Hippocampal formation (tissue), 2 donors: ENCODE data around the gene MPZL3.

ENCODE experiments used
- DNase-seq, 2 donors: peaks; one replicate each; lab custom pipeline; 2025; lab: John Stamatoyannopoulos, UW

Gene MPZL3

DNA sequence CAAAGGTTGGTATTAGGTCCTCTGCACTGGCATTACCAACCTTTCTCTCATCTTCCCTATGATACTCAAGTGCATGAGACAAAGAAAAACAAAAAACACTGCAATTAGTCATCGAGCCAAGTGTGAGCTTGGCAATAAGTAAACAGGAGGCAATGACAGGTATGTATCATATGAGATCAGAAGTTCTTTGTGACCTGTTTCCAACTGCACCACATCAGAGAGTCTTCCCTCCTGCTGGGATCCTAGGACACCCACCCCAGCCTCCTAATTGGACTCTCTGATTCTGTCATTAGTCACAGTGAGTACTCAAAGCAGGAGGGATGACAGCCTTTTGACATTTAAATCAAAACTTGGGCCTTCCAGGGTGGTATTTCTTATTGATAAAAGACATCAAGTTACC, 19.5 kb downstream of the MPZL3 start:
- no peak for DNase-seq

DNA sequence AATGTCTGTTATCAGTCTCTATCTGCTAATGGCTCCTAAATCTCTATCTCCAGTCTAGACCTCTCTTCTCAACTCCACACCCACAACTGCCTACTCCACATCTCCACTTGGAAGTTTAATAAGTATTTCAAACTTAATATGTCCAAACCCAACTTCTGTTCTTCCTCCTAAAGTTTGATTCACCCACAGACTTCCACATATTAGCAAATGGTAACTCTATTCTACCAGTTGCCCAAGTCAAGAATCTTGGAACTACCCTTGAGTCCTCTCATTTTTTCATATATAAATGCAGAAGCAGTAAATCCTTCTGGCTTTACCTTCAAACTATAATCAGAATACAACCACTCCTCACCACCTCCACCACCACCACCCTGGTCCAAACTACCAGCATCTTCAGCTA, 20.7 kb downstream of the MPZL3 start:
- no peak for DNase-seq

DNA sequence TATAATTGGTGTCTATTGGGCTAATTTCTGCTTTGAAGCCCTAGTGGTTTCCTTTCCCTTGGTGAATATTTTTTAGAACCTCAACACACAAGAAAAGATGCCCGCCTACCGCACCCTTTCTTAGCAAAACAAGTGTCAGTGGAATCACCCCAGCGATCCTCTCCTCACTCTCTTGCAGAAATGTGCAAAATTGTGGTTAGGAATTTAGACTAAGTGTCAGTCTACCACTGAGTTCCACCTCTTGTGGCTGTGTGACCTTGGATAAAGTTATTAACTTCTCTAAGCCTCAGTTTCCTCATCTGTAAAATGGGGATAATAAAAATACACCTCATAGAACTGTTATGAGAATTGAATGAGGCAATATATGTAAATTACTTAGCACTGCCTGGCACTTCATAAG, 22.1 kb downstream of the MPZL3 start:
- DNase-seq, result no peak

DNA sequence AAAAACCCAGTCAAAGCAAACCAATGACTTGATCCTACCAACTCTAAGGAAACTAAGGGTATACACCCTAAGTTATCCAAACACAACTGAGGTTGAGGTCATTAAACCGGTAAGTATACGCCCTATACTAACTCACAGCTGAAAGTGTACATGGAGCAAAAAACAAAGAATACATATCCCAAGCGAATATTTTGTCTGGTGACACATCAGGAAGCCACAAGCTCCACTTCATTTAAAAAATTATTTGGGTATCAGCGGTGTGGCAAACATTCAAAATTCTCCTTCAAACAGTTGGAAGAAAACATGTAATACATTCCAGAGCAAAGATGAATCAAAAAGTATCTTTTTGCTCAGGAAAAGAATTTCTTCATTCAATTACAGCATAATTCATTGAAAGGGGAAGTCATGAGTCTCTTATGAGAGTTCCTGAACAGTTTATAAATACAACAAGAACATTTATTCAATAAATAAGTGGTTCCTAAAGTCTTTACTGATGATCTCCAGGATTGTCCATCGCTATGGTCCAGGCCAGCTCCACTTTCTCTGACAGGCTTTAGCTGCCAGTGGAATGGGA, 22.8 kb downstream of the MPZL3 start:
- no peak for DNase-seq

DNA sequence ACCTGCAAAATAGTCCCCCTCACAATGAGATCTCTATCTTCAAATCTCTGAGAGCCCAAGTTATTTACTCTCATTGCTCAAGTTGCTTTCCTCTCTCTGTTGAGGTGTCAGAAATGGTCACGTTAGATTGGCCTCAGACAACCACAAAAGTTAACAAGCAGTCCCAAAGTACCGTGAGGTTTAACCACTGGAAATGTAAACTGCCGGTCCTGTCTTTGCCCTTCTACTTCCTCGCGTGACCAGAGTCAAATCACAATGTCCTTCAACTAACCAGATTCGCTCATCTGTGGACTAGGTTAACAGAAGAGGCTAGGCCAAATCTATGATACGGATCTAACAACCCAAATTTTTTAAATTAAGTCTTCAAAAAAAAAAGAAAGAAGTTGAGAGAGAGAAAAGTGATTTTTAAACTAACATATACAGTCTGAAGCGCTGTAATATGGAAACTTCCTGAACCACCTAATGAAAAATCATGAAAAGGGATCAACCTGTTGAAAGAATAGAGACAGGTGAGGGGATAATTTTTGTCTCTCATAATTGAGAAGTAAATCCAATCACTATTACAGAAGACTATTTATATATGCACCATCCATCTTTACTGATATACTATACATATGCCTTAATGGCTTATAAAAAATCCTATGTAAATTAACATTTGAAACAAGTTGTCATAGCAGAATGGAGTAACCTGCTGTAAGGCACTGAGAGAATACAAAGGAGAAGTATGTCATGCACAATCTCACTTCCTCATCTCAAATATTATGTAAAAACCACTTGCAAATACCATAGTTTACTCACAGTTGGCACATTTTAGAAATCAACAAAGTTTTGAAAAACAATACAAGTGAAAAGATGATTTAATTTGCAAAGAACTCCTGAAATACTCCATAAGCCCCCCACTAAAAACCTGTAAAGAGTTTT, 24.0 kb downstream of the MPZL3 start:
- no peak for DNase-seq

DNA sequence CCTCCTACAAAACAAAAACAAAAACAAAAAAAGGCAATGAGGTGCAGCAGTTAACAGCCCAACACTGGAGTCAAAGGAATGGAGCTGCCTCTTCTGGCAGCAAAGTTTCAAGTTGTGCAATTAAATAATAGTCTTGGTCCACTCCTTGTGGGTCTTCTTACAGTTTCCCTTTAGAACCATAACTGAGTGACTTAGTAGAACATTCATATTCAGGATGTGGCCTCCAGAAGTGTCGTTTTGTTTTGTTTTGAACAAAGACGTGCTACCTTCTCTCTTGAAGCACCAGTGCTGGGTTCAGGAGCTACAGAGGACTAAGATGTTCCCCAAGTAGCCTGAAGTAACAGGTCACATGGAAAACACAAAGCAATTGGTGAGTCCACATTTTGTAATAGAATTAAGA, 25.4 kb downstream of the MPZL3 start:
- DNase-seq, result no peak

DNA sequence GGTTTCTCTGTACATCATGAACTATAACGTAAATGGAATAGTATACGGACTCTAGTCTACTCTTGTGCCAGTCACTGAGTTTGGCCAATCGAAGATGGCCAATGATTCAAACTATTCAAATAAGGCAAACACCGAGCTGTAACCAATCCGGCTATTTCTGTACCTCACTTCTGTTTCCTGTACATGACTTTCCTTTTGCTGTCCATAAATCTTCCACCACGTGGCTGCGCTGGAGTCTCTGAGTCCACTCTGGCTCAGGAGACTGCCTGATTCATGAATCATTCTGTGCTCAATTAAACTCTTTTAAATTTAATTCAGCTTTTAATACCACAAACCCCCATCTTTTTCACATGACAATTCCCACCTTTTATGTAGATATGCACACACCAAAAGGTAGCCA, 25.9 kb downstream of the MPZL3 start:
- no peak for DNase-seq

DNA sequence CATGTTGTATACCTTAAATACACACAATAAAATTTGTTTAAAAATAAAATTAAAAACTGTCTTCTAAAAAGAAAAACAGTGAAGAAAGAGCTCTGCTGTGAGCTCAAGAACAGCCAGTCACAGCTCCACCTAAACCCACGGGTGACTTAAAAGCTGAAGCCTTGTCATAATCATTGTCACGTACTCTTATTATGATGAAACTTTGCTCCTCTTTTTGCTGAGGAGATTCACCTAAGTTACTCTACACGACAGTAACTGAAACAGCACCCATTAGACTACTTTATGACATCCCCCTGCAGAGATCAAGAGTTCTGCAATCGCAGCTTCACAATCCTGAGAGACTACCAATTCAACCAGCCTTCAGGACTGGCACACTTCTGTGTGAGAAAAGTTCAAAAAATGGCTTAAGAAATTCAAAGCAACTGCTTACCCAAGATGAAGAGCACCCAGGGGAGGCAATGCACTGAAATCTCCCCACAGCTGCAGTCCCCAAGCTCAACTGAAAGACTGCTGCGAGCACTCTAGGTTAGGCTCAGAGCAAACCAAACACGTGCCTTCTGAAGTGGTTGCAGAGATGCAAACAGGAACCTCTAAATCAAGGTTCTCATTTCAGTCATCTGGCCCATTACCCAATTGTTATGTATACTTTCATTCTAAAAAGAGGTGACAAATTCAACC, 27.5 kb downstream of the MPZL3 start, which contains the start of gene JAML:
JAML (minus strand) TSS at position 501 of the 678 bp plus-strand sequence. CDS start 10,145 bp downstream, outside the sequence.
- DNase-seq, result no peak

DNA sequence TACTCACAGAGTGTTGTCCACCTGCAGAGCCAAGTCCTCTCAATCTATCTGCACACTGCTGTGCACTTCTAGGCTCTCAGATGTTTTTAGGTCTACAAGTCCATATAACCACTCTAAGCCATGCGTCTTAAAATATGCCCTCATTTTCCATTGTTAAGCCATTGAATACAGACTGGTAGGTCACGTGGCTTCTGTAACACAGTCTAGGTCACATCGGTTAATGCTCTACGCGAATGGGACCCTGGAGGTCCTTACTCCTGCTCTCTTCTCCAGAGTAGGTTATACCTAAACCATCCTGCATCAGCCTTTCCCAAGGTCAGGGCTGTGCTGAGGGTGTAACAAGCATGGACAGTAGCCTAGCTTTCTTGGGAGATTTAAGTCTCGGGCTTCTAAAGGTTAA, 28.2 kb downstream of the MPZL3 start:
- DNase-seq, result no peak

DNA sequence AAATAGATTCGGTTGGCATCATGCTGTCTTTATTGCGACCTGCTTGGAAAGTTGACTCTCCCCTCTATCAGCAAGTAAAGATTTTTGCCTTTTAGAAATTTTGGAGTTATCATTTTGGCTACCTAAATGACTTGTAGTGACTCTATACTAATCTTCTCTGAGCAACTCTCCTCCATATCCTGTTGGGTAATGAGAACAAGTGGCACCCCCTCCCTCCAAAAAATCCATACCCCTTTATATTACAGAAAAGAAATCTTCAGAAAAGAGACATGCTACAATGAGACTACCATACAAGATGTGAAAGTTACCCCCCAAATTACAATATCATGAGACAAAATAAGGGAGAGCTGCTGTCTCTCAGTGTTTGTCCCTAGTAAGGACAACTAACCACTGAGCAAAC, 28.6 kb downstream of the MPZL3 start:
- no peak for DNase-seq

DNA sequence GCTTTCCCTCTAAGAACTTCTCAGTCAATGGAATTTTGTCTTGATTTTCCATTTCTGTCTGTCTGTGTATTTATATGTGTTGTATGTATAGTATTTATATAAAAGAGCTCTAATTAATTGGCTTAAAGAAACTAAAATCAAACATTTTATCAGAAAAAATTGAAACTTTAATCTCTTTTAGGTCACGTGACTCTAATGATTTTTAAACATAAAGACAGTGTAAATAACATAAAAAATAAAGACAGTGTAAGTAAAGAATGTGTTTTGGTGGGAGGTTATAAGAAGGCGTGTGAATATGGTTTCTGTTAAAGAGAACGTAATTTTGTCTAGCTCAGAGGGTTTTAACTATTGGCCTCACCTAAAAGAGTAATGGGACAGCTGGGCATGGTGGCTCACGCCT, 29.7 kb downstream of the MPZL3 start:
- no peak for DNase-seq

DNA sequence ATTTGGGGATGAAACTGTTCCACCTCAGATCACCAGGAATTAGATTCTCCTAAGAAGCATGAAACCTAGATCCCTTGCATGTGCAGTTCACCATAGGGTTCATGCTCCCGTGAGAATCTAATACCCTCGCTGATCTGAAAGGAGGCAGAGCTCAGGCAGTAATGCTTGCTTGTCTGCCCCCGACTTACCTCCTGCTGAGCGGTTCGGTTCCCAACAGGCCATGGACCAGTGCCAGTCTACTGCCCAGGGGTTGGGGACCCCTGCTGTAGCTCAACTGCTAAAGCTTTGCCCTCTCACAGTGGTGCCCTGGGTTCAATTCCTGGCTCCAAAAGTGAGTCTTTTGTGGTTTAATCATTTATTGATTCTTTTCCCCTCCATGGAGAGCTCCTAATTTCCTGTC, 30.7 kb downstream of the MPZL3 start:
- DNase-seq, result no peak

DNA sequence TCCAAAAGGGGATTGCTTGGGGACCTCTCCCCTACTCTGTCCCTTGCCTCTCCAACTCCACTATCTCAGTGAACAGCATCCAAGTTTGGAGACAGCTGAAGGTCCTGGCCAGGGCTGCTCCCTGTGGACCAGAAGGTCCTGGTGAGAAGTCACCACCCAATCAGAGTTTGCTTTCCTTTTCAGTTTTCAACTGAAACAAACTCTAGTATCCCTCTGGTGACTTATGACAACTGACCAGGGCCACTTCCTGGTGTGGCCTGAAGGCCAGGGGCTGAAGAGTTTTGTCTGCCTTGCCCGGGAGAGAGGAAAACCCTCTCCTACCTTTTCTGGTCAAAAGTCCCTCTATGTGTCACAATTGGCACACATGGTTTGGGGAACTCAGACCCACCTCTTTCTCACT, 32.4 kb downstream of the MPZL3 start:
- no peak for DNase-seq

DNA sequence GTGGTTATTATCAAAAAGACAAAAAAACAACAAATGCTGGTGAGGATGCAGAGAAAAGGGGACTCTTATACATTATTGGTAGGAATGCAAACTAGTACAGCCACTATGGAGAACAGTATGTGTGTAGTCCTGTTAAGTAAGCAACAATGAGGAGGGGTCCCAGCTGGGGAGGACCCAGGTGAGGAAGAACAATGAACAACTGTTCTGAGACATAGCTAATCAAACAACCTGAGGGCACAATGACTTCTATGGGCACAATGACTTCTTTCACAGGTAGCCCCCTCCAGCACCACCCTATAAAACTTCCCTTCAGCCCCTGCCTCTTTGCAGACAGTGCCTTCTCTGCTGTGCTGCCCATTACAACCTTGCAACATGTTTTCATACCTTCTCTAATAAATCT, 32.9 kb downstream of the MPZL3 start:
- DNase-seq, result no peak

DNA sequence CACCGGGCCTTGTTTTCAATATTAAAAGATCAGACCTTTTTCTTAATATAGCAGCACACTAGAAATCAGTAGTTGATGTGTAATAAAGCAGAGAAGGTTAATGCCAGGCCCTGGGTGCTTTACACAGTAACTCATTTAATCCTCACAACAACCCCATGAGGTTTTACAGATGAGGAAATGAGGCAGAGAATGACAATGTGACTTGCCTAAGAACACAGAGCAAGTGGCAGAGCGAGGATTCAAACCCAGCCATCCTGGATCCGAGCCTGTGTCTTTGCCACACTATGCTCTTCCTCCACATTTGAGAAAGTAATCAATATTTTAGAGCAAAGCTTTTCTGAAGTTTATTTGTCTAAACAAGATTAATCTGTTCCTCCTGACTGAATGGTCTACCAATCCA, 34.6 kb downstream of the MPZL3 start:
- no peak for DNase-seq

DNA sequence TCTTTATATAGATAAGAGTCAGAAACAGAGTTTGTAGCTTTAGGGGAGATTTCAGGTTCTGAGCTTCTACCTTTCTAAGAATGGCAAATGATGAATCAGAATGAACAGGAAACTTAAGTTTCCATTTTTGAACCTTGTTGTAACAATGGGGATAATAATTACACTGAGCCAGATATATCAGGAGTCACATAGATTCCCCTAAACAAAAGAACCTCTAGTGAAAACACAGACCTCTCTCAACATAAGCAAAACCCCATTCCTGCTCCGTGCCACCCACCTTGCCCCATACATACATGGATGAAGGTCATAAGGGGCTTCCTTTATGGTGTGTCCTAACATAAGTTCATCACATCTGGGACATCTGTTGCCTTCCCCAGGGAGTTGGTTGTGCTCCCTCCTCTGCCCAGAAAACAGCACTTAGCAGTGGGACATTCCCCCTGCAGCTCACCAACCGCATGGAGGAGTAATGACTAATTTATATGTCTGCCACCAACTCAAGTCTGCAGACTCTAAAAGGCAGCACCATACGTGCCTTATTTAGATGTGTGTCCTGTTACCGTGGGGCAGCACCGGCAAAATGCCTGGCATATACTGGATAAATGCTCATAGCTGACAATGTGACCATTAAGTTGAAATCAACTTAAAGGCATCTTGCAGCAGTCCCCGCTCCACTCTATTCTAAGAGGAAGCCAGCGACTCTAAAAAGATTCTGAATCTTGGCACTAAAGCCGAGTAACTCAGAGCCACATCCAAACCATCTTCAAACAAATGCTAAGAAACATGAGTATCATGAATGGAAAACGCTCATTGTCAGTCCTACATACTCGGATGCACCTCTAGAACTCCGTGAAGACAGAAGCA, 35.3 kb downstream of the MPZL3 start:
- DNase-seq, result no peak

DNA sequence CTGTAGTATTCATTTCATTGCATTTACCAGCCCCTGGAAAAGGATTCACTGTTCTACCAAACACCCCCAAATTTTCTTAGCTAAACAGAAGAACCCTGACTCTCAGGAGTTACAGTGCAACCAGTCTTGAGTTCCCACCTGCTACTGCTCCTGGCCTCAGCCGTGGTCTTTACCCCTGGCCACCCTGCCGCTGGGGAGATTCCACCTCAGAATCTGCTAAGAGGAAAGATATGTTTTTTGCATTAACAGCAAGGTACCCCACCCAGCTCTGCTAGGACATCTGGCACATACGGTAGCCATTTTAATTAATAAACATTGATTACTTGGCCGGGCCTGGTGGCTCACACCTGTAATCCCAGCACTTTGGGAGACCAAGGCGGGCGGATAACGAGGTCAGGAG, 36.4 kb downstream of the MPZL3 start:
- no peak for DNase-seq

DNA sequence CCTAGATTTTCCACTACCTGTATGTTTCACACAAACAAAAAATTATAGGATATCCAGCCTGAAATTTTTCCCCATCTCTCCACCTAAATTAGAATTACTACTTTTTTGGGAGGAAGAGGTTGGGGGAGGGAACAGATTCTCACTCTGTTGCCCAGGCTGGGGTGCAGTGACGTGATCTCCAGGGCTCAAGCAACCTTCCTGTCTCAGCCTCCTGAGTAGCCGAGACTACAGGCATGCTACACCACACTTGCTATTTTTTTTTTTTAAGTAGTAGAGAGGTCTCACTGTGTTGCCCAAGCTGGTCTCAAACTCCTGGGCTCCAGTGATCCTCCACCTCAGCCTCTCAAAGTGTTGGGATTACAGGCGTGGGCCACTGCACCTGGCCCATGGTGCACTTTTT, 36.9 kb downstream of the MPZL3 start:
- DNase-seq, result no peak

DNA sequence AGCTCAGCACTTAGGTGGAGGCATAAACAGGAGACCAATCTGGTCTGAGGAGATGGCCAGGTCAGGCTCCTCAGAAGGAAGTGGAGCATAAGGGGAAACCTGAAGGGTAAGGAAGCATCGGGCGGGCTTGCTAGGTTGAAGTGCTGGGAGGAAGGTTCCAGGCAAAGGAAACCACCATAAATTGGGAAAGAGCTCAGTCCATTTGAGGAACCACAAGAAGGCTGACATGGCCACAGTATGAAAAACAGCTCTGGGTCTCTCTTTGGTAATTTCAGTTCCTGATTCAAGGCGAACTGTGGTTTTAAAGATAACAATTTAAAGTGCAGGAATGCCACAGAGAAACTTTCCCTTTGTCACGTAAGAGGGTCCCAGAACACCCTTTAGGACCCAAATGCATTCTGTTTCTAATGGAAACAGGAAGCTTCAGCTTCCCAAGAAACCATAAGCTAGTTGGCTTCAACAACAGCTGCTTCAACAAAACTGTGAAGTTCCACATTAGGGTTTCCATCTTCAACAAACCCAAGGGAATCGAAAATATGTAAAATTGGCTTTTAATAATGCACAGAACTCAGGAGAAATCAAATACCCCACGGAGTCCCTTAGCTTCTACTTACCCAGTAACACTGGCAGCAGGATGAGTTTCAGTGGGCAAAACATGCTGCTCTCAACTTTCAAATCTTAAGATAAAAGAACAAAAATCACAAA, 37.8 kb downstream of the MPZL3 start:
- DNase-seq, result peak; percentile 6 to 31

DNA sequence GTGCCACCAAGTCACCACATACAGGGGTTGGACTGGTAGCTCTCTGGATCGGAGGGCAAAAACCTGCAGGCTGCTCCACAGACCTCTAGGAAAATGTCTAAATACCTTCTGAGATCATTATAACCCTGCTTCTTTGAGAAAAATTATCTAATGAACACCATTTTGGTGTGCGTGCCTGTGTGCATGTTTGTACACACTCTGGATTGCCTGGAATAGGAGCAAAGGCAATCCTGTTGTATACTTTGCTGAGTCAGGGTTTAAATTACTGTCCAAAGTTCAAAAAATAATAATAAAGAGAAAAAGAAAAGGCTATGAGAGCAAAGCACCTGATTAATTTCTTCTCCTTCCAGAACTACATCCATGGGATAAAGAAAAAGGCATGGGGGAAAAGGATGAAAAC, 38.4 kb downstream of the MPZL3 start:
- DNase-seq, result no peak

DNA sequence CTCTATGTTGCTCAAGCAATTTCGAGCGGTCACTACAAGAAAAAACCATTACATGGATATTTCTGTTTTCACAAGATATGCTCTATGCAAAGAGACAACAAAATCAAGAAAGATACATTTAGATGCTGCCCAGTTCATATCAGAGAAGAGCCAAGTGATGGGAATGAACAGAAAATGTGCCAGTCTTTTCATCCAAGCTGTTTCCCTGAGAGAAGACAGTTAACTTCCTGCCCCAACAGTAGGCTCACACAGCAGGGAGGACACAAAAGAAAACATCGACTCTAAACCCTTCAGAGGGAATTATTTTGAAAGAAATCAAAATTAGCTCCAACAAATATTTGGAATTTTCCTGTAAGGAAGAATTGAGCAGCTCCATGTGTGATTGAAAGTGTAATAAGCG, 39.0 kb downstream of the MPZL3 start:
- no peak for DNase-seq
